Measurements from ENCODE around the gene NELFB.
A peak's percentile ranks its signal among the peaks of the same experiment; 100 is the strongest.

The NELFB gene

DNA sequence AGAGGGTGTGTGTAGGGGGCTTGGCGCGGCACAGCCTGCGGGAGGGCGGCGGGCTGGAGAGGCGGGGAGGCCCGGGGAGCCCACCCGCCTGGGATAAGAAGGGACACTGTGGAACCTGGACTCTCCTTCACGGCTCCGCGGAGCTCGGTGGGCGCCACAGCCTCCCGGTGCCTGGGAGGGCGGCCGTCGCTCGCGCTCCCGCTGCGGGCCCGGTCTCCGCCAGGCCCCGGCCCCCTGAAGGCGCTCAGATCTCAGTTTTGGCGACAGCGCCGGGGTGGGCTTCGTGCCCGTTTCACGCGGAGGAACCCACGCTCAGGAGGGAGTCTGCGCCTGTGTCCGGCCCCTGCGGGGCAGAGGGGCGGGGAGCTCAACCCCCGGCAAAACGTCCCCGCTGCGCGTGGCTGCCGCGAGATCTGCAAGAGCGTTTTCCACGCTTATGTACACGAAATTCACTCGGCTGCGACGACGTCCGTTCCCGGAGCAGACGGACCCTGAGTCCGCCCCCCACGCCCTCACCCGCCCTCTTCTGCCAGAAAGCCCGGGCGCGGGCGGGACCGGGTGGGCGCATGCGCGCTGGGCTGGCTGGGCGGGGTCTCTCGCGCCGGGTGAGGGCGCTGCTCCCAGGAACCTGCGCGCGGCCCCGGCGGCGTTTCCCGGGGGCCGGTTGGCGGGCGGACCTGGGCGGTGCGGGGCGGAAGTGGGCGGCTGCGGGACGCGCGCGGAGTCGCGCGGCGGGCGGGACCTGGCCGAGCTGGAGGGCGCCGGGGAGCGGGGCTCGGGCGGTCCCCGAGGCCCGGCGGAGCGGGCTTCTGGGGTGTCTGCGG lies at the start of gene NELFB:
NELFB (plus strand) TSS at position 704 of the 824 bp plus-strand sequence.
- DNase-seq, result peak; percentile 90 to 99 (median 93)
- intact Hi-C loops (cut with DNase I), result loop anchor here (1.0 kb wide), 1 partner anchor 14 kb away; the partner anchor contains the start of gene TUBB4B

DNA sequence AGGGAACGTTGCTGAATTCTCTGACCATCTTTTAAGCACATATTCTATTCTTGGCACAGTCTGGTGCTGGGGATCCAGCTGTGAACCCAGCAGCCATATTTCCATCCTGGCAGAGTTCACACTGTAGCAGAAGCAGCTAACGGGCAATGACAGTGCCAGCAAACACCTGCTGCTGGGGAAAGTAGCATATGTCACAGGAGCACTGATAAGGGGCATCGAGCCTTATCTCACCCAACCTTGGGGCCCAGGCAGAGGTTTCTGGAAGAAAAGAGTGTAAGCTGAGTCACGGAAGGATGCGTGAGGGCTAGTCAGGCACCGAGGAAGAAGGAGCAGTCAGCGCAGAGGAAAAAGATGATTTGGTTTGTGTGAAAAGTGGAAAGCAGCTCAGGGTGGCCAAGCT lies 48.5 kb upstream of the NELFB start:
- DNase-seq, result no peak
- intact Hi-C loops (cut with DNase I), result no loop called here

DNA sequence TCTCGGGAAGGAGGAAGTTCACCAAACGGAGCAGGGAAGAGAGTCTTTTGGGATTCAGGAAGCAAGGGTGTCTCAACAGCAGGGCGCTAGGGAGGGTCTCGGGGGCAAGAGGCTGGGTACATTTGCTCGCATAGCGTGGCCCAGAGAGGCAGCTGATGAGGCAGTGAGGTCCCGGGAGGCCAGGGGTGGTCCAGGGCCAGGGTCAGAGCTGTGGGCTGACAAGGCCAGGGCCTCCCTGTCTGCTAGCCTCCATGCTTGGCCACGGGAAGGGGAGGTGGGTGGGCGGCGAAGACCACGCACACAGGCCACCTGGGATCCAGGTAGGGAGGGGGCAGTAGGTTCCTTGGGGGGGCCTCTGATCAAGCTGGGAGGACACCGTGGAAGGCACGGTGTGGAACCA lies 43.6 kb upstream of the NELFB start:
- DNase-seq, result no peak
- intact Hi-C loops (cut with DNase I), result no loop called here

DNA sequence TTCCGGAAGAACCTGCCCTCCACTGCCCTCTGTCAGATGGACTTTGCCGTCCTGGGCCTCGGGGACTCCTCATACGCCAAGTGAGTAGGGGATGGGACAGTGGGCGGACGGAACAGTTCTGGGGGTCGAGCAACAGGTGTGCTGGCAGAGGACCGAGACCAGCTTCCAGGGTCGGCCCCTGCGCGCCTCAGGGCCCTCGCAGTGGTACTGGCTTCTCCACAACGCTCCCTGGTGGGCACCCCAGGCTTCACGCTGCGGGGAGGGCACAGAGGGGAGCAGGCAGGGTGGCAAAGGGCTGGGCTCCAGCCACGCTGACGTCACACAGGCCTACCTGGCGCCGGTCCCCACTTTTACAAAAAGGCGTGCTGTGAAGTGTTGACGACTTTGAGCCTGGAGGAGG lies 42.6 kb upstream of the NELFB start:
- DNase-seq, result no peak
- intact Hi-C loops (cut with DNase I), result no loop called here

DNA sequence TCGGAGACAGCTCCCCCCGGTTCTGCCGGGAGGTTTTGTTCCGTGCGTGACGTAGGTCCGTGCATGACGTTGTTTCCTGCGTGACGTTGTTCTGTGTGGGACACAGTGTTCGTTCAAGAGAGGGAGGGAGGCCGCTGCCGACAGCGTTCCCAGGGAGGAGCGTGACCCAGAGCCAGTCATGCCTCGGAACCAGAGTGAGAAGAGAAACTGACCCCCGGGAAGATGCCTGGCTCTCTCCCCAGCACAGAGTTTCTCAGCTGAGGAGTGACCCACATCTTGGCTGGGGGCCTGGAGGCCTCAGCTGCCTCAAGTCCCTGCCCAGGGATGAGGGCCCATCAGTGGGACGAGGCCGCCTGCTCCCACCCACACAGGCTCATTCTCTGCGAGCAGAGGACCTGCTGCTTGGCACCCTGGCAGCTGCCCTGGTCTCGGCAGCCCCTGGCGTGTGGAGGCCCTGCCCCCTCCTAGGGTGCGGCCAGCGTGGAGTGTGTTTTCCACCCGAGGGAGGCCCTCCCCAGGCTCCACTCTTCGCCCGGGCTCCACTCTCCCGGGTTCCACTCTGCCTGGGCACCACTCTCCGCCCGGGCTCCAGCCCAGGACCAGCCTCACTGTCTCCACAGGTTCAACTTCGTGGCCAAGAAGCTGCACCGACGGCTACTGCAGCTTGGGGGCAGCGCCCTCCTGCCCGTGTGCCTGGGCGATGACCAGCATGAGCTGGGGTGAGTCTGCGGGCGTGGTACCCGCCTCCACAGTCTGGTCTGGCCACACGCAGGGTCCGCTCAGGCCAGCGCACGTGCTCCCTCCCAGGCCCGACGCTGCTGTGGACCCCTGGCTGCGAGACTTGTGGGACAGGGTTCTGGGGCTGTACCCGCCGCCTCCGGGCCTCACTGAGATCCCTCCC lies 41.7 kb upstream of the NELFB start:
- intact Hi-C loops (cut with DNase I), result no loop called here
- peak in 1 of 10 donors; percentile 15 for DNase-seq

DNA sequence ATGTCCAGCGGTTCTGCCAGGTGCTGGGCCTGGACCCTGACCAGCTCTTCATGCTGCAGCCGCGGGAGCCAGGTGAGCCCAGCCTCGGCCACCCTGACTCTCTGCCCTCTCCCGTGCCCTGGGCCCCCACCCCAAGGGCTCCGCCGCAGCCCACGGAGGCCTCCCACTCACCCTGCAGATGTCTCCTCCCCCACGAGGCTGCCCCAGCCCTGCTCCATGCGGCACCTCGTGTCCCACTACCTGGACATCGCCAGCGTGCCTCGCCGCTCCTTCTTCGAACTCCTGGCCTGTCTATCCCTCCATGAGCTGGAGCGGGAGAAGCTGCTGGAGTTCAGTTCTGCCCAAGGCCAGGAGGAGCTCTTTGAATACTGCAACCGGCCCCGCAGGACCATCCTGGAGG lies 40.5 kb upstream of the NELFB start:
- intact Hi-C loops (cut with DNase I), result no loop called here
- no peak for DNase-seq

DNA sequence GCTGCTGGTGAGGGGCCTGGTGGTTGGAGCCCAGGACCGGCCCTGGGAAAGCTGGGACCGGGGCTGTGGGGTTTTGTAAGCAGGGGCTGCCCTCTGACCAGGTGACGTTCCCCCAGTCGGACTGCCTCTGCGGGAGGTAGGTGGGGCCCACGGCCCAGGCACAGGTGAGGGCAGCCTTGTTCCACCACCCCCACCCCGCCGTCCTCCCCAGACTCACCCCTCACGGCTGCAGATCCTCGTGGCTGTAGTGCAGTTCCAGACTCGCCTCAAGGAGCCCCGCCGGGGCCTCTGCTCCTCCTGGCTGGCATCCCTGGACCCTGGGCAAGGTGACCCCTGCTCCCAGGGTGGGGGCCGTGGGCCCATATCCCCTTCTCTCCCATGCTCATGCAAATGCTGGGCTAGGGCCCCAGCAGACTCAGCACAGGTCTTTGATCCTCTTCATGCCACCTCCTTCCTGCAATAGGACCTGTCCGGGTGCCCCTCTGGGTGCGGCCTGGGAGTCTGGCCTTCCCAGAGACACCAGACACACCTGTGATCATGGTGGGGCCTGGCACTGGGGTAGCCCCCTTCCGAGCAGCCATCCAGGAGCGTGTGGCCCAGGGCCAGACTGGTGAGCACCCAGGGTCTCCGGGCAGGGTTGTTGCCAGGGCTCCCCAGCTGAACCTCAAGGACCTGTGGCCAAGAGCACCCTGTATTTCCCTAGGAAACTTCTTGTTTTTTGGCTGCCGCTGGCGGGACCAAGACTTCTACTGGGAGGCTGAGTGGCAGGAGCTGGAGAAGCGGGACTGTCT lies 39.7 kb upstream of the NELFB start:
- intact Hi-C loops (cut with DNase I), result no loop called here

DNA sequence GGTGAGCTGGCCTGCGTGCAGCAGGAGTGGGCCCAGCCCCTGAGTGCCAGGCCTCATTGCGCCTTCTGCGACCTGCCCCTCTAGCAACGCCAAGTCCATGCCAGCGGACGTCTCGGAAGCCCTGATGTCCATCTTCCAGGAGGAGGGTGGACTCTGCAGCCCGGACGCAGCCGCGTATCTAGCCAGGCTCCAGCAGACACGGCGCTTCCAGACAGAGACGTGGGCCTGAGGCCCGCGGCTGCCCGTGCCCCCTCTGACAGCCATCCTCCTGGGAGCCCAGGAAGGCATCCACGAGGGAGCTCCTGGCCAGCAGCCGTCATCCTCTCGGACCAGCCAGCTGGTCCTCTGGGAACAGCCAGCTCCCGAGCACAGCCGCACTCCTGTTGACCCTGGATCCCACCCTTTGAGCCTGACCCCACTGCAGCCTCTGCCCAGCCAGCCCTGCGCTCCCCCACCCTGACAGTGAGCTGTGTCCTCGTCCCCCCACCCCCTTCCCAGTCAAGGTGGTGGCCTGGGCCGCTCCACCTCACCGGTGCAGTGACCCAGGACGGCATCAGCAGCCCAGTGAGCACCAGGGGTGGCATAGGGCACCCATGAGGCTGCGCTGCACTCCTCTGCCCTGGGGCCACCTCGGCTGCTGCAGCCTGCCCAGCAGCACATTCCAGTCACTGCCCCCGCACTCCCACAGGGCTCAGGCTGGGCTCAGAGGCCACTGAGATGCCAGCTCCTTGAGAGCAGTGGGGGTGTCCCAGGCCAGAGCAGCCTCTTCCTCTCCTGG lies 38.8 kb upstream of the NELFB start:
- no peak for DNase-seq
- intact Hi-C loops (cut with DNase I), result no loop called here

More for the DNA sequence above, 39.7 kb upstream of the NELFB start:
- DNase-seq, result no peak

DNA sequence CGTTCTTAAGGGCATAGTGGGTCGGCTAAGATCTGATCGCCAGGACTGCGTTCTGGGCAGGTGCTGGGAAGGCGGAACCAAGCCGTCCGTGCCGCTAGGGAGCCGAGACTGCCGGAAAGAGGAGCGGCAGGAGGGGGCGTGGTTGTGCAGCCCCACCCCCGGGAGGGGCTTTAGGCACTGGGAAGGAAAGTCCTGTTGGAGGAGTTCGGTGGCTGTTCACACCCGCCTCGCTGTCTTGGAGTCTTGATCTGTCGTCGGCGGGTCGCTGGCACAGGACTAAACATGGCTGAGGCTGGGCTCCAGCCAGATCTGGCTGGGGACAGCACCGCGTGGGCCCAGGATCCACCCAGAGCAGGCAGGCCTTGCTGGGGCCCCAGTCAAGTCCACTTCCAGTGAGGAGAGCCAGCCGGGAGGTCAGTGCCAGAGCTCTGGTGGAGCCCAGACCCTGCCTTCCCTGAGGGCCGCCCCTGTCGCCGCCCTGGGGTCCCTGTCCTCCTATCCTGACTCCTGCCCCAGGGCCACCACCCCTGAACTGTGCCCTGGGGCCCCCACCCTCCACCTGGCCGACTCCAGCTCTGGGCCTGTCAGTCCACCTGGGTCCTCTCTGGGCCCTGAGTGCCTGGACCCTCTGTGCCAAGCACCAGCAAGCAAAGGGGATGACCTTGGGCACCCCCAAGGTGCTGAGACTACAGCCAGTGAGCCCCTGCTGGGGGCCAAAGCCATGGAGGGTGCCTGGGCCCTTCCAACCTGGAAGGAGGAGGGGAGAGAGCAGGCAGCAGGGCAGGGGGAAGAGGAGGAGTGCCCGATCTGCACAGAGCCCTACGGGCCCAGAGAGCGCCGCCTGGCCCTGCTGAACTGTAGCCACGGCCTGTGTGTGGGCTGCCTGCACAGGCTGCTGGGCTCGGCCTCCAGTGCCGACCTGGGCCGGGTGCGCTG lies 37.6 kb upstream of the NELFB start:
- peak in 2 of 10 donors; percentile 15 to 91 for DNase-seq
- intact Hi-C loops (cut with DNase I), result no loop called here

DNA sequence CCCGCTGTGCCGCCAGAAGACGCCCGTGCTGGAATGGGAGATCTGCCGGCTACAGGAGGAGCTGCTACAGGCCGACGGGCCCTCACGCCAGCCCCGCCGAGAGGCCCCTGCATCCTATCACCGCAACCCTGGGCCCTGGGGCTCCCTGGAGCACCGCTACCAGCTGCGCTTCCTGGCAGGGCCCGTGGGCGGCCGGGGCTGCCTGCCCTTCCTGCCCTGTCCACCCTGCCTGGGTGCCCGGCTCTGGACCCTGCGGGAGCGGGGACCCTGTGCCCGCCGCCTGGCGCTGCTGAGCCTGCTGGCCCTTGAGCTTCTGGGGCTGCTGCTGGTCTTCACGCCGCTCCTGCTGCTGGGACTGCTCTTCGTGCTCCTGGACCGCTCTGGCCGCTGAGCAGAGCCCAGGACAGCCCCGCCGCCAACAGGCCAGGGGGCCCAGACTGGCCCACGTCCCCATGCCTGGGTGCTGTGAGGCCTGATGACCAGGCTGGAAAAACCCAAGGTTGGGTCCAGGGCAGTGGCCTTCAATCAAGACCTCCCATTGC lies 36.8 kb upstream of the NELFB start:
- DNase-seq, result no peak

DNA sequence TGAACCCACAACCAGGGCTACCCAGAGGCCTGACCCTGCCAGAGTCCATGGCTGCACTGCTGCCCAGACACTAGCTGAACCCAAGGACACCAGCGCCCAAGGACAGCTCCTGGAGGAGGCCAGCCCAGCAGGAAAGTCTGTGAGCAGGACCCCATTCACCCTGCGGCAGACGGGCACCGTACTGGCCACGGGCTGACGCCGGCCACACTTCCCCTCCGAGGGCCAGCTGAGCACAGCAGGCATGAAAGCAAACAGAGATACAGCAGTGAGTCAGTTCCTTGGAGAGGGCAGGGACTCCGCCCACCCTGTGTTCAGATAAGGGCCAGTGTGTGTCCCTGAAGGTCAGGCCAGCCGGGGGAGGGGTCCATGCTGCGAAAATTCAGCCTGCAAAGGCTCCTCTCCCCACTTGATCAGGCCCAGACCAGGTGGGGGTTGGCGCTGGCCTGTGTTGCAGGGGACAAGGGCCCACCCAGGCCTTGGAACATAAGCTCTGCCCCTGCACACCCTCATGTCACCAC lies 36.3 kb upstream of the NELFB start:
- intact Hi-C loops (cut with DNase I), result no loop called here
- DNase-seq, result no peak

More for the DNA sequence above, 36.8 kb upstream of the NELFB start:
- intact Hi-C loops (cut with DNase I), result no loop called here

DNA sequence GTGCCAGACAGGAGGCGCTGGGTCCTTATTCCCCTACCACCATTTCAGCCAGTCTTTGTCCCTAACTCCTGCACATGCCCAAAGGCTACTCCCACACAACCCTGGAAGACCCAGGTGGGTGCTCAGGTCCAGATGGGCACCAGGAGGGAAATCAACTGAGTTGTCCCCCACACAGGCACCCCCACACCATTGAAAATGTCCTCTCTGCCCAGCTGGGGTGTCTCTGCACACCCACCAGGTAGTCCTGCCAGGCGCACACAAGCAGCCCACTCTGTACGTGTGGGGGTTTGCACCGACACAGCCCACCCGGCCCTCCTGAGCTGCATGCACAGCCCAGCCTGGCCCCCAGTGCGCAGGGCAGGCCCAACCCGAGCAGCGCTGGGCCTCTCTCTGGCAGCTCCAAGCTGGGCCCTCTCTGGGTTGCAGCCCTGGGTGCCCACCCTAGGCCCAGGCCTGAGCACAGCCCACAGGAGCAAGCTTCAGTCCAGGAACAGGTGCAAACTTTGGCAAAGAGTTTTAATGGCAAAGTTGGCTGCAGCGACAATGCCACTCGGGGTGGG lies 35.3 kb upstream of the NELFB start:
- DNase-seq, result peak in 1 of 10 donors; percentile 83
- intact Hi-C loops (cut with DNase I), result no loop called here

DNA sequence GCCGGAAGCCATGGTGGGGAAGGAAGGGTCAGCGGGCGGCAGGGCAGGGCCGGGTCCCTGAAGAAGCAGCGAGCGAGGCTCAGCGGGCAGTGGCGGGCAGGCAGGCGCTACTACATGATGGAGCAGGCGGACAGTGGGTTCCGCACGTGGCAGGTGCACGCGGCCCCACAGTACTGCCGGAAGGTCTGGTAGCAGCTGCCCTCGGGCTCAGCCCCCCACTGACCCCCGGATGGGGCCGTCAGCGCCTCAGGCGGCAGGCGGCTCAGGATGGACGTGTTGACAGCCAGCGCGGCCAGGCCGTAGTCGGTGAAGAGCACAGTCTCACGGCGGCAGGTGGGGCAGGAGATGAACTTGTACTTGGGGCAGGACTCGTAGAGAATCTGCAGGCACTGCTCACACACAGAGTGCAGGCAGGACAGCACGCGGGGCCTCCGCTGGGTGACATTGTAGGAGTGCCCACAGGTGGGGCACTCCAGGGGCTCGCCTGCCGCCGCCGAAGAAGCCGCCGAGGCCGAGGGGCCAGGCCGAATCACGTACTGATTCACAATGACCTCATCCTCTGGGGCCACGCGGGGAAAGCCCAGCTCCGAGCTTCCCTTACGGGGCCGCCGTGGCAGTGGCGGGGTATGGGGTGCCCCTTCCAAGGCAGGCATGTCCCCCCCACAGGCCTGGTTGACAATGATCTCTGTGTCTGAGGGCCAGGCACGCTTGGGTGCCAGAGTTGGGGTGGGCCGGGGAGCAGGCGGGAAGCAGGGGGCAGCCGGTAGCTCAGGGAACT lies 34.6 kb upstream of the NELFB start:
- DNase-seq, result peak in 1 of 10 donors; percentile 87
- intact Hi-C loops (cut with DNase I), result no loop called here

DNA sequence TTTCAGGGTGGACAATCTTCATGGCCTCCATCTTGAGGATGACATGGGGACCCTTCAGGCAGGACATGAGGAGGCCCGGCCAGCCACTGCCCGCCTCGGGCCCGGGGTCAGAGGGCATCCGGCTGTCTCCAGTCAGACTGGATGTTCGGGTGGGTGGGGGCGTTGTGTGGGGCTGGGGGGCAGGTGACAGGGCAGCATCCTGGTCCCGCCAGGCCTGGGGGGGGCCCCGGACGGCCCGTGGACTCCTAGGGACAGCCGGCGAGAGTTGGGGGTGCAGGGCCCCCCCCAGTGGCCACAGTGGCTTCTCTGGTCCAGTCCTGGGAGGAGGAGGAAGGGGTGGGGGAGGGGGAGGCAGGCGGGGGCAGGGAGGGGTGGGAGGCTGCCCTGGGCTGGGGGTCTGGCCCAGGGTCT lies 34.0 kb upstream of the NELFB start:
- intact Hi-C loops (cut with DNase I), result no loop called here
- DNase-seq, result peak in 1 of 10 donors; percentile 88

DNA sequence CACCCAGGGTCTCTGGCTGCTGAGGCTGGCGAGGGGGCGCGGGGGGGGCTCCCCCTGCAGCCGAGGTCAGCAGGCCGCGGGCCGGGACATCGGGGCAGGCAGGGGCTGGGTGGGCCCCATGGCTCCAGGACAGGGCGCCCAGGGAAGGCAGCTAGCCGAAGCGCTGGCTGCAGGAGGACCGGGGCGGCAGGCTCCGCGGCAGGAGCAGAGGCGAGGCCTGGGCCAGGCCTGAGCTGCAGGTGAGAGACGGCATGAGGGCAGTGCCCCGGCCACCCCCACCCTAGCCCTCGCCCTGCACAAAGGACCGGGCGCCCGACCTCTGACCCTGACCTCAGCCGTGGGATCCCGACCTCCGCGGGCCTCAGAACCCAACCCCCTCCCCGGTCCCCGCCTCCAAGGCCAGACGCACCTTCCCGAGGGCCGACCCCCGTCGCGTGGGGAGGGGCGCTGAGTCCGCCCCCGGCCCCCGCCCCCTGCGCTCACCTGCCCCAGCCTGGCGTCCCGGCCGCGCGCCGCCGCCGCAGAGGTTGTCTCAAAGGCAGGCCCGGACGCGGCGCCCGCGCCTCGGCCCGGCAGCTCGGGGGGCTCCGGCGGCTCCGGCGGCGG lies 33.5 kb upstream of the NELFB start:
- DNase-seq, result peak in 1 of 10 donors; percentile 84
- intact Hi-C loops (cut with DNase I), result loop anchor here (2.0 kb wide), 1 partner anchor 33 kb away; the partner anchor contains the start of genes ANAPC2 and SSNA1
